Transverse colon (tissue), 4 donors: ENCODE measurements around the gene RUNX3.

Experiments used
- CTCF ChIP-seq, 5 experiments: fragments of 200-600 bp in 3 of 5; fragments of 450-650 bp in 2 of 5; sonication (generic) in 3 of 5; IDR thresholded peaks; 1 replicate in 2 of 5; 2 replicates in 3 of 5; pipeline ENCODE4 v1.5.1; 2016 to 2017; ENCODE audit warnings: antibody characterized with exemption in 5 of 5, inconsistent platforms in 3 of 5, mild to moderate bottlenecking in 2 of 5, moderate library complexity in 1 of 5
- EP300 ChIP-seq: sonication (generic); formaldehyde crosslinking; IDR thresholded peaks from one replicate; pipeline ENCODE4 v1.6.1; 2017; ENCODE audit warnings: antibody characterized with exemption, low read depth
- POLR2AphosphoS5 ChIP-seq, 3 donors: sonication (generic); formaldehyde crosslinking; IDR thresholded peaks; one replicate each; pipeline ENCODE4 v1.6.1; 2016; ENCODE audit warnings: antibody characterized with exemption in 3 of 3

- TF ChIP-seq CTCF (IDR thresholded peaks at IDR 0.05): no peak
- TF ChIP-seq POLR2AphosphoS5 (IDR thresholded peaks at IDR 0.05): no peak
- no peak for TF ChIP-seq EP300
Measured at GRCh38 chr1:24908591-24909259, 21.4 kb downstream of the RUNX3 start.
